GM10847 (cell line): Measurements from ENCODE around the gene CXorf58.

Experiments
- POLR2A ChIP-seq: IDR thresholded peaks from 2 replicates; pipeline ENCODE4 v1.6.1; 2011; ENCODE audit not compliant: insufficient read length; ENCODE audit errors: extremely low read depth

CXorf58 gene

DNA sequence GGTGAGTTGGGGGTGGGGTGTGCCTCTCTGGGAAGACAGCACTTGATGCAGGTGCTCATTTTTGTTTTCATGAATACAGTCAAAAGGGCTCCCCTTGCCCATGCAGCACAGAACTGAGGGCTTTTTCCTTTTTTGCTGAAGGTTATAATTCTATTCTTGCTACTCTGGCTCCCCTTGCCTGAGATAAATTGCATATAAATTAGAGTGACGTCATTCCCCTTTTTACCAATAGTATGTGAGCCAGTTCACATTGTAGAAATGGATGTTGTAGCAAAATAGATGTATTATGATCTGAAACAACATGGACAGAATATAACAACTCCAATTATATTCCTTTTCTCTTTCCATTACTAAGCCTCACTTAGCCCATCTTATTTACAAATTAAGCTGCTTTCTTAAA, 28.4 kb downstream of the CXorf58 start:
- no peak for TF ChIP-seq POLR2A

DNA sequence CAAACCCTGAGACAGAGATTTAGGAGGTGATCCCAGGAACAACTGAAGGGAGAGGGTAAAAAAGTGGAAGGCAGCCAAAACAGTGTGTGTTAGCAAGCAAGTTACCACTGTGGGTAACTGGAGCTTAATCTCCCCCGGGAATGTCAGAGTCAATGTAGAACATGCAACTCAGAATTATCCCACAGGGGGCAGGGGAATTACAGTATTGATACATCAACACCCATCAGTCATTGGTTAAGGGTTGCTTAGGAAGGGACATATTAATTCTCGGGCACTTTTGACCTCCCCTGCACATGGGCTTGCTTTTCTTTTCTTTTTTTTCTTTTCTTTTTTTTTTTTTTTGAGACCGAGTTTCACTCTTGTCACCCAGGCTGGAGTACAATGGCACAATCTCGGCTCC, 29.3 kb downstream of the CXorf58 start:
- no peak for TF ChIP-seq POLR2A

DNA sequence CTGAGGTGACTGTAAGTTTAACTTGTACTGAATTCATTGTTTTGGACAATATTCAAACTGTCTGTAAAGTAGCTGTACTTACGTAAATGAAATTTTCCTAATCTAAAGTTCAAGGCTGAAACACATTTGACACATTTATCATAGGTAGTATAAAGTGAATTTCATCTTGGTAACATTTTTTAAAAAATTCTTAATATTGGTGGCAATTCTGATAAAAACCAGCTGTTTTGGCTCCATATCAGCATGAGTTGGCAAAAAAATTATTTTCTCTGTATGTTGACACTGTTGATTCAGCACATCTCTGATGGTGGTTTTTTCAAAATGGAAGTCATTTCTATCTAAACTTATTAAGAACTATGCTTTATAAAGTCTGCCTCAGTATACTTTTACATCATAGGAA, 30.9 kb downstream of the CXorf58 start:
- TF ChIP-seq POLR2A: no peak

DNA sequence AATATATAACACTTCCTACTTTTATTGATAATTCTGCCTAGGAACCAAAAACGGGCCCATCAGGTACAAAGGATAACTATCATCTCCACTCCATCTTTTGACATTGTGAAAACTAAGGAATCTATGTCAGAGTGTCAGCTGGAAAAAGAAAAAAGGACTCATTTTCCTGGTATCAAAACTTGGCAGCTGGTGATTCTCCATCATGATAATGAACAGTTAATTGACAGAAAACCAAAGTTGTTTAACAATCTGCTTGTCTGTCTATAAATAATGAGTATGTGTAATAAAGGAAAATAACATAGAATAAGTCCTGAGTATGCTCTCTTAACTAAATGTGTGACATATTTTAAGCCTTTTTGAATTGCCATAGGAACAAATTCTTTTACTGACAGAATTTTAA, 31.4 kb downstream of the CXorf58 start:
- TF ChIP-seq POLR2A: no peak

DNA sequence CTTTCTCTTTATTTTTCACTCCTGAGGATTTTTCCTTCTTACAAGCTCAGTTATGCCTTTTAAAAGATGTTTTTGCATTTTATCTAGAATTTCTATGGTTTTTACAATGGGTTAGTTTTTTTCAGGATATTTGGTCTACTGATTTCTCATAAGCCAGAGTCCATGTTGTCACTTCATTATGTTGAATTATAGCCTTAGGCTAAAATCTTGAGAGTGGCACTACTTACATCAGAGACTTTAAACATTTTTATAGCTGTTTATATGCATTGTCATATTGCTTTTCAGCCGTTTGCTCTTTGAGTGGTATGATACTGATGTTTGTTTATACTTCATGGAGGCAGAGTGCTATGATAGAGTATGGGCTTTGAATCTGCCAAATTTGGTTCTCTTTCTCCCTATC, 36.4 kb downstream of the CXorf58 start:
- no peak for TF ChIP-seq POLR2A

DNA sequence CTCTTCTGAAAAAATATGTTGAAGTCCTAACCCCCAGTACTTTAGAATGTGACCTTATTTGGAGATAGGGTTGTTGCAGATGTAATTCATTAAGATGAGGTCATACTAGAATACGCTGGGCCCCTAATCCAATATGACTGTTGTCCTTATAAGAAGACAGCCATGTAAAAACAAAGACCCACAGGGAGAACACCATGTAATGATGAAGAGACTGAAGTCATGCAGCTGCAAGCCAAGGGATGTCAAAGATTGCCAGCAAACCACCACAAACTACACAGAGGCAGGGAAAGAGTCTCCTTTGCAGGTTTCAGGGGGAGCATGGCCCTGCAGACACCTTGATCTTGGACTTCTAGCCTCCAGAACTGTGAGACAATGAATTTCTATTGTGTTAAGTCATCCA, 37.4 kb downstream of the CXorf58 start:
- no peak for TF ChIP-seq POLR2A

DNA sequence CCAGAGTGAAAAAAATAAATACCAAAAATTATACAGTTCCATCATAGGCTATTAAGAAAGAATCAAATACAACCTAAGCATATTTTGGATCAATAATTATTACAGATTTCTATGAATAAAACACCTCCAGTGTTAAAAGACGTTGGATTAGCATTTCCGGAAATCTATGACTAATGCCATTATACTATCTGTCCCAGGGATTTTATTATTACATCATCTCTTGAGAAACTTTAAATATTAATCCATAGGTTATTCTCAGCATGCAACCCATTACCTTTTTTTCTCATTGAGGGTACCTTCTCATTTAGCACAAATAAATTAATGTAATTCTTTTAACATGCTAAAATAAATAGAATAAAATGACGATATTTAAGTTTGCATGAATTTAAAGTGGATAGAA, 44.6 kb downstream of the CXorf58 start:
- TF ChIP-seq POLR2A: no peak

DNA sequence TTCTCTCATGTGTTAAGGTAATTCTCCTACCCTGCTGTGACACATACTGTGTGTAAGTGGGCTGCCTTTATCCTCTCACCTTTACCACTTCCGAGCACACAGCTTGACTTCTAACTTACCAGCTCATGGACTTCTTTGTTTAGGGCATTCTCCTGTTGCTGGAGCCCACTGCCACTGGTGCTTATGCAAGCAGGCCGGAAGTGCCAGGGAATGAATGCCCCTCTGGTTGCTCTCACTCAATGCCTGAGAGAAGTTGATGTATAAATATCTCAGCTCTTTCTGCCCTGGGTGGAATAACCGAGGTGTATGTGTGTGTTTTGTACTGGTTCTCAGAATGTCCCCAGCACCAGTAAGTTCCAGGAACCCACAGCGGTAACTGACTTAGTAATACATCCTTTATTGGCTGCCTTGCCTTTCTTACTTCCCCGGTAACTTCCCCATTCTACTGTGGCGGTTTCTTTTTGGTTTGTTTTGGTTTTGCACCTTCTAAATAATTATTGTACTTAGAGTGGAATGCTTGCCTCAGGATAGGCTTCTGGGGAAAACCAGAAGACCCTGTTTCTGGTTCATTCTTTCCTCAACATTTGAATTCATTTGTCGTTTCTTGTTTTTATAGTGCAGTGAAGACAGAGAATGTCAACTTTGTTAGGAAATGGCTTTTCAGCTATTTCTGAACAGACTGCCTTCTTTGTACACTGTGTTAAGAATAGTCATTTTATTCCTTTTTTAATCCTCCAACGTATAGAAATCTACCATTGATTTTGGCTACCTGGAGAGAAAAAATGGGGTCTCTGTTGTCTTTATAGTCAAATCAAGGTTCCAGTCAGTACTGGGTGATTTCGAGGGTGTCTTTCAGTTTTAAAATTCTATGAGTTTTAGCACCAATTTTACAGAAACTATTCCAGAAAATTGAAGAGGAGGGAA, 45.4 kb downstream of the CXorf58 start:
- TF ChIP-seq POLR2A: no peak

DNA sequence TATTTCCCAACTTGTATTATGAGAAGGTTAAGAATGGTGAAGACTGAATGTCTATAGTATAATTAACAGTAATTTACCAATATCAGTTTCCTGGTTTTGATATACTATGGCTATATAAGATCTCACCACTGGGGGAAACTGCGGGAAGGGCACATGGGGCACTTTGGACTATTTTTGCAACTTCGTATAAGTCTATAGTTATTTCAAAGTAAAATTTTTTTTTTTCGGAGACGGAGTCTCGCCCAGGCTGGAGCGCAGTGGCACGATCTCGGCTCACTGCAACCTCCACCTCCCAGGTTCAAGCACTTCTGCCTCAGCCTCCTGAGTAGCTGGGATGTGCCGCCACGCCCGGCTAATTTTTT, 46.1 kb downstream of the CXorf58 start:
- no peak for TF ChIP-seq POLR2A

DNA sequence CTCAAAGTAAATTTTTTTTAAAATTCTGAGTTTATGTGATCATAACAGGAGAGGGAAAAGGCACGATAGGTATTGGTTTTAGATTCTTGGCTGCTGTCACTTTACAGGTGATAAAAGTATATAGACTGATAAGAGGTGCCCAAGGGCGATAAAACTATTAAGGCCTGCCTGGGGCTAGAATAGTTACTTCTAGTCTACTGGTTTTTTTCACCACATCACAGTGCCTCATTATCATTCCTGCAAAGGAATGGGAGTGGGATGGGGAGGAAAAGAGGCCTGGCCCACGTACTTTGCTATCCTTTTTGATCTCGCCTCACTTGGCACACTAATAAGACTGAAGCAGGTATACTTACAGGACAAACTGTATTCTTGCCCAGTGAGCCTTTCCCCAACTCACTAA, 46.6 kb downstream of the CXorf58 start:
- no peak for TF ChIP-seq POLR2A

DNA sequence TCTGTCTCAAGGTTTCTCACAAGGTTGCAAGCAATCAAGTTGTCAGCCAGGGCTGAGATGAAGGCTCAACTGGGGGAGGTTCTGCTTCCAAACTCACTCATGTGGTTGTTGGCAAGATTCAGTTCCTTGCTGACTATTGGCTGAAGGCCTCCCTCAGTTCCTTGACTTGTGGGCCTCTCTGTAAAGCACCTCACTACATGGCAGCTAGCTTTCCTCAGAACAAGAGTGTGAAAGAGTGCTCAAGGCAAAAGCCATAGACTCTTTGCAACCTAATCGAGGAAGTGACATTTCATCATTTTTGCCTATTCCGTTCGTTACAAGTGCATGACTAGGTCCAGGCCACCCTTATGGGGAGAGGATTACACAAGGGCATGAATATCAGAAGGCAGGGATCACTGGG, 52.0 kb downstream of the CXorf58 start:
- no peak for TF ChIP-seq POLR2A

DNA sequence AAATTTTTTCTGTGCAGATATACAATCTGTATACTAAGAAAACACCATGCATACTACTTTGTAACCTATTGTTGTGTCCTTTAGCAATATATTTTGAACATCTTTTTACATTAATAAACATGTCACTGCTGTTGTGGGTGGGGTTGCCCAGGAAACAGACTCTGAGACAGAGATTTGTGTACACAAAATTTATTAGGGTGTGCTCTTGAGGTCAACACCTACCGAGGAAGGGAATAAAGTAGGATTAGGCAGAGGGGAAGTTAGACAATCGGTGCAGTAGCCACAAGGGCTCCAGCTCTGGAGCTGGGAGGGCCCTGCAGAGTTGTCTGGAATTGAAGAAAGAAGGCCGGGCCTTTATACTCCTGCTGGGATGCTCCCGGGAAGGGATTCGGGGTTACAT, 56.4 kb downstream of the CXorf58 start:
- TF ChIP-seq POLR2A: no peak

DNA sequence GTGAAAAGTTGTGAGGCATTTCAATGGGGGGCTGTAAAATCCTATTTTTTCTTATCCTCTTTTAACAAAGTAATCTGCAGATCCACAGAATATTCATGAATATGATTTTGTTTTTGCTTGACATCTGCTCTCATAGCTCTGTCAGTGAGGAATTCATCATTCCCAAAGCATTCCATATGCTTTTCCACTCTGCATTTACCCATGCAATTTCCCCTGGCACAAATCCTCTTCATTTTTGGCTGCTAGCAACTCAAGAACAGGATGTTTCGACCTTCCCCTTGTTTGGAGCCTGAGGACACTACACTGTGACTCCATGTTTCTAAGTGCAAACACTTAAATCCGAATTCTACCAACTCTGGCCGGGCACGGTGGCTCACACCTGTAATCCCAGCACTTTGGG, 70.7 kb downstream of the CXorf58 start:
- TF ChIP-seq POLR2A: no peak

DNA sequence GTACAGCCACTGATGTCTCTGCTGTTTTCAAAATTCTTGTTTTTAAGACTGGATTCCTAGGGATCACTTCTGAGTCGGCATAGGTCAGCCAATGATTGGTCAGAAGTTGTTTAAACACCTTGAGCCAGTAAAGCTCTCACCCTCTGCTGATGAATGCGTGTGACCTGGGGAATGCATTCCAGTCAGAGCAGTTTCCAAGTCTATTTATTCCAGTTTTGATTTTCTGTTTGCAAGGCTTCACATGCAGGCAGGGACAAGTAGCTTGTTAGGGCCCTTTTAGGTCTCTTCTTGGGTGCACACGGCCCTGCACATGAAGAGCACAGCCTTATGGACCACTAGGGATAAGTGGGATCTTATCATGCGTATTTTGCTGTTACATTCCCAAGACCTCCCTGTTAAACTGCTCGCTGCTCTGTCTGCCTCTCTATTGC, 72.2 kb downstream of the CXorf58 start:
- TF ChIP-seq POLR2A: no peak

DNA sequence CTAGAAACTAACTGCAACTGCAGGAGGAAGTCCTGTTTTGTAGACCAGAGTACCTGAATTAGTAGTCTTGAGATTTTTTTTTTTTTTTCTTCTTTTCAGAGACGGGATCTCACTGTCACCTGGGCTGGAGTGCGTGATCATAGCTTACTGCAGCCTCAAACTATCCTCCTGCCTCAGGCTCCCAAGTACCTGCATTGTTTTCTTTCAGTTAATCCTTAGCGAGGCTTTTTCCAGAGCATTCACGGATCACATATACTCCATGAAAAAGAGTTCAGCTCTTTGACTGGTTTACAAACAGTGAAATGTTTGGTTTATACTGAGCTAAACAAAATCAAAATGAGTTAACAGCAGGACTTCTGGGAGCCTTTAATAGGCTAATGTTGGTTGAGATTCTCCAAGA, 73.4 kb downstream of the CXorf58 start:
- no peak for TF ChIP-seq POLR2A

DNA sequence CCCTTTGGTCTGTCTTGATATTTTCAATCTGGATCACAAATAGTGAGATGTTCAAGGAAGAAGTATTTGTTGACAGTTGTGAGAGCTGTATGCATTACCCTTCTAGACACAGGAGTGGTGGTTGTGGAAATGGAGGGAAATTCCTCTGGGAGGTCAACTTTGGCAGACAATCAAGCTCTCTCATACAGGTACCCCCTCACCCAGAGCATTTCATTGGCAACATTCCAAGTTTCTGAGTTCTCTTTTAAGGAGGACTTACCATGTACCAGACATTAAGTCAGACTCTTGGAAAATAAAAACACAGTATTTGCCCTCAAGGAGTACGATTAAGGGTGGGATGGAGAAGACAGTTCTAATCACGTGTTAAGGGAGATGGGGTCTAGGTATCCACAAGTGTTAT, 73.9 kb downstream of the CXorf58 start:
- TF ChIP-seq POLR2A: no peak

DNA sequence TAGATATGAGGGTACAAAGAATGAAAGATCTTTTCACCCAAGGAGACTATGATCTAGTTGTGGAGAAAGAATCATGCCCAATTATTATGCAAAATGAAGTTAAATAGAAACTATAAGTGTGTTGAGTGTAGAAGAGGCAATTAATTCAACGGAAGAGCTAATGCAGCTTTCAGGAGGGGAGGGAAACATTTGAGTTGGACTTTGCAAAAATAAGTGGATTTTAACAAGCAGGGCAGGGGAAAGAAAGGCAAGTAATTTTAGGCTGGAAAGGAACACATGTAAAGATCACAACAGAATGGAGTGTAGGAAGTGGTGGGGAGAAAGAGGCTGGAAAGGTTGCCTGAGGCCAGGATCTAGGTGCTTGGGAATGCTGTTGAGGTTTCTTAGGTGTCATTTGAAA, 75.1 kb downstream of the CXorf58 start:
- TF ChIP-seq POLR2A: no peak
